Mesothelial cell of epicardium (in vitro differentiated cells): ENCODE data around the gene DFFA. TPM values are rescaled to one million over a fixed set of nuclear protein-coding genes. Genes with fewer than 3 reads are reported as not detected.
A peak's percentile ranks its signal among the peaks of the same experiment; 100 is the strongest.
"Not testable (repeated sequence)": the region's sequence is repeated elsewhere in the genome, so short reads cannot be mapped to it uniquely, and the experiment has no call there.

Experiments
- DNase-seq, 2 experiments: peaks; one replicate each; pipeline ENCODE4 v3.0.0; 2021; ENCODE audit warnings: low spot score in 2 of 2; ENCODE audit not compliant: unreplicated experiment in 2 of 2
- H3K27ac Mint-ChIP-seq: 2 replicates; pipeline ENCODE4 v1.8.0; 2021; ENCODE audit warnings: mixed read lengths
- H3K27me3 Mint-ChIP-seq: 2 replicates; pipeline ENCODE4 v1.8.0; 2021; ENCODE audit warnings: low read depth, mixed read lengths
- H3K36me3 Mint-ChIP-seq: 2 replicates; pipeline ENCODE4 v1.8.0; 2021; ENCODE audit warnings: mixed read lengths
- H3K4me1 Mint-ChIP-seq: 2 replicates; pipeline ENCODE4 v1.8.0; 2021; ENCODE audit warnings: mixed read lengths
- H3K4me3 Mint-ChIP-seq: 2 replicates; pipeline ENCODE4 v1.8.0; 2021; ENCODE audit warnings: mild to moderate bottlenecking, moderate library complexity, mixed read lengths
- H3K9me3 Mint-ChIP-seq: 2 replicates; pipeline ENCODE4 v1.8.0; 2021; ENCODE audit warnings: mixed read lengths
- CTCF ChIP-seq: fragments of 200-600 bp; sonication (generic); IDR thresholded peaks from one replicate; pipeline ENCODE4 v1.5.0; 2021; ENCODE audit warnings: antibody characterized with exemption; ENCODE audit not compliant: unreplicated experiment
- total RNA-seq: library from RNA; stranded (reverse); gene quantifications from 3 replicates; pipeline ENCODE4 v1.2.1, GENCODE V29; 2021

DFFA gene
- total RNA-seq, 1 donor from 2014 or later = 51.4 TPM

GRCh38 chr1:10430216-10431069 lies 41.9 kb downstream of the DFFA start, which contains the start of gene CENPS:
TSS of gene CENPS (plus strand) at chr1:10430433. CDS start at chr1:10430518, 85 bp downstream.
- no peaks in the 10 kb centered on the region for H3K27me3 Mint-ChIP-seq
- H3K4me1 Mint-ChIP-seq = peaks cover 15% of the 10 kb centered on the region
- no peaks in the 10 kb centered on the region for H3K9me3 Mint-ChIP-seq
- DNase-seq = peak; percentile 91 to 96
- H3K4me3 Mint-ChIP-seq = peak within 1 kb of the TSS; percentile 86
- peak within 1 kb of the TSS; percentile 94 for H3K27ac Mint-ChIP-seq
- H3K36me3 Mint-ChIP-seq = no peaks in the 10 kb centered on the region
- peak; percentile 95 for TF ChIP-seq CTCF

DNA sequence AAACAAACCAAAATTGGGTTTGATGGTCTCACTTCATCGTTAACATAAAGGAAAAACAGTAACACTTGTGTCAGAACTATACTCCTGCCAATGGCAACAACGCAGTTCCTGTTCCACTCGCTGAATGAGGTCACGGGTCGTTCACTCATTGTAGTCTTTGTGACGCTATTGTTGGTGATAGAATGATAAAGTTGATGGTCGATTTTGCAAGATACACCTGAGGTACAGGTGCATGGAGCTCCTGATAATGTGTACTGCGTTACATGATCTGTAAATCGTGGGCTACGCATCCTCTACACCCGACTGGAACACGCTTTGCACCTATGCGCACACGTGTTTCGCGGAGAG lies 42.5 kb downstream of the DFFA start:
- Mint-ChIP-seq H3K4me3 (peak overlapping the region; percentile 86), H3K27ac (no peak overlapping the region), H3K9me3 (no peaks in the 10 kb centered on the region), H3K4me1 (peaks cover 15% of the 10 kb centered on the region), H3K27me3 (no peaks in the 10 kb centered on the region), H3K36me3 (no peaks in the 10 kb centered on the region)
- TF ChIP-seq CTCF = no peak
- no peak for DNase-seq

- Mint-ChIP-seq H3K4me1 (peaks cover 16% of the 10 kb centered on the region), H3K27ac (no peak overlapping the region), H3K36me3 (no peaks in the 10 kb centered on the region), H3K9me3 (no peaks in the 10 kb centered on the region), H3K4me3 (no peak overlapping the region), H3K27me3 (no peaks in the 10 kb centered on the region)
- DNase-seq = no peak
- no peak for TF ChIP-seq CTCF
Measured at GRCh38 chr1:10428984-10429383, 43.3 kb downstream of the DFFA start.

- H3K4me3 Mint-ChIP-seq, DNase-seq, H3K27me3 Mint-ChIP-seq, H3K9me3 Mint-ChIP-seq, H3K36me3 Mint-ChIP-seq, H3K27ac Mint-ChIP-seq: not testable (repeated sequence)
- peaks cover 19% of the 10 kb centered on the region for H3K4me1 Mint-ChIP-seq
Measured at GRCh38 chr1:10426535-10426848, 45.8 kb downstream of the DFFA start.

DNA sequence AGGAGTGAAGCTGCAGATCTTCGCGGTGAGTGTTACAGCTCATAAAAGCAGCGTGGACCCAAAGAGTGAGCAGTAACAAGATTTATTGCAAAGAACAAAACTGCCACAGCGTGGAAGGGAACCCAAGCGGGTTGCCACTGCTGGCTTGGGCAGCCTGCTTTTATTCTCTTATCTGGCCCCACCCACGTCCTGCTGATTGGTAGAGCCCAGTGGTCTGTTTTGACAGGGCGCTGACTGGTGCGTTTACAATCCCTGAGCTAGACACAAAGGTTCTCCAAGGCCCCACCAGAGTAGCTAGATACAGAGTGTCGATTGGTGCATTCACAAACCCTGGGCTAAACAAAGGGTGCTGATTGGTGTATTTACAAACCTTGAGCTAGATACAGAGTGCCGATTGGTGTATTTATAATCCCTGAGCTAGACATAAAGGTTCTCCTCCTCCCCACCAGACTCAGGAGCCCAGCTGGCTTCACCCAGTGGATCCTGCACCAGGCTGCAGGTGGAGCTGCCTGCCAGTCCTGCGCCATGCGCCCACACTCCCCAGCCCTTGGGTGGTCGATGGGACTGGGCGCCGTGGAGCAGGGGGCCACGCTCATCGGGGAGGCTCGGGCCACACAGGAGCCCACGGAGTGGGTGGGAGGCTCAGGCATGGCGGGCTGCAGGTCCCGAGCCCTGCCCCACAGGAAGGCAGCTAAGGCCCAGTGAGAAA lies 46.3 kb downstream of the DFFA start:
- not testable (repeated sequence) for H3K27me3 Mint-ChIP-seq, H3K4me3 Mint-ChIP-seq, H3K36me3 Mint-ChIP-seq, H3K27ac Mint-ChIP-seq, DNase-seq, H3K9me3 Mint-ChIP-seq
- H3K4me1 Mint-ChIP-seq = peaks cover 14% of the 10 kb centered on the region

- Mint-ChIP-seq H3K9me3 (no peaks in the 10 kb centered on the region), H3K27ac (no peak overlapping the region), H3K27me3 (no peaks in the 10 kb centered on the region), H3K36me3 (peaks cover 10% of the 10 kb centered on the region), H3K4me3 (no peak overlapping the region), H3K4me1 (peaks cover 8% of the 10 kb centered on the region)
- DNase-seq = no peak
- TF ChIP-seq CTCF = no peak
Measured at GRCh38 chr1:10424651-10425050, 47.7 kb downstream of the DFFA start.
